Fibroblast of lung (primary cell): Measurements from ENCODE around the gene HLA-C. TPM values are rescaled to one million over a fixed set of nuclear protein-coding genes. Genes with fewer than 3 reads are reported as not detected.

ENCODE experiments used
- DNase-seq, 2 donors: peaks; one replicate each; pipeline versions ENCODE4 v3.0.0 to v3.0.0-alpha.2; 2010; ENCODE audit warnings: low read depth in 2 of 2
- H2AFZ ChIP-seq: 2 replicates; pipeline ENCODE4 v1.5.1; 2012; ENCODE audit warnings: low read length, control low read depth, inconsistent platforms
- H3K27ac ChIP-seq: 2 replicates; pipeline ENCODE4 v1.5.1; 2011; ENCODE audit warnings: low read length, control low read depth; ENCODE audit not compliant: insufficient read depth
- H3K27me3 ChIP-seq: 2 replicates; pipeline ENCODE4 v1.5.1; 2011; ENCODE audit warnings: mild to moderate bottlenecking, low read length; ENCODE audit not compliant: control insufficient read depth, insufficient read depth
- H3K36me3 ChIP-seq: 2 replicates; pipeline ENCODE4 v1.5.1; 2011; ENCODE audit warnings: low read length; ENCODE audit not compliant: control insufficient read depth, insufficient read depth
- H3K4me1 ChIP-seq: 2 replicates; pipeline ENCODE4 v1.5.1; 2011; ENCODE audit warnings: low read length; ENCODE audit not compliant: control insufficient read depth, insufficient read depth; ENCODE audit errors: extremely low read depth
- H3K4me2 ChIP-seq: 2 replicates; pipeline ENCODE4 v1.5.1; 2011; ENCODE audit warnings: low read length, control low read depth; ENCODE audit not compliant: insufficient read depth; ENCODE audit errors: extremely low read depth
- H3K4me3 ChIP-seq, 4 experiments: fragments of 200-600 bp in 1 of 4; sonication (generic) in 1 of 4; replicated peaks in 1 of 4; 2 replicates each; pipeline ENCODE4 v1.5.1; 2011 to 2016; ENCODE audit warnings: low read length in 4 of 4, low read depth in 3 of 4, mild to moderate bottlenecking in 3 of 4, control low read depth in 2 of 4, inconsistent platforms in 1 of 4, mixed read lengths in 1 of 4; ENCODE audit not compliant: insufficient read depth in 1 of 4; ENCODE audit errors: control extremely low read depth in 1 of 4
- H3K79me2 ChIP-seq: 2 replicates; pipeline ENCODE4 v1.5.1; 2012; ENCODE audit warnings: mild to moderate bottlenecking, low read length, inconsistent platforms; ENCODE audit not compliant: control insufficient read depth, insufficient read depth
- H3K9ac ChIP-seq: 2 replicates; pipeline ENCODE4 v1.5.1; 2011; ENCODE audit warnings: mild to moderate bottlenecking, low read length, control low read depth; ENCODE audit not compliant: insufficient read depth
- H3K9me3 ChIP-seq: 2 replicates; pipeline ENCODE4 v1.5.1; 2012; ENCODE audit warnings: low read depth, low read length; ENCODE audit not compliant: control insufficient read depth, insufficient read depth
- H4K20me1 ChIP-seq: 2 replicates; pipeline ENCODE4 v1.5.1; 2011; ENCODE audit warnings: low read length; ENCODE audit not compliant: control insufficient read depth, insufficient read depth; ENCODE audit errors: extremely low read depth
- CTCF ChIP-seq, 2 donors: IDR thresholded peaks in 1 of 2; conservative IDR thresholded peaks in 1 of 2; 1 replicate in 1 of 2; 2 replicates in 1 of 2; pipeline ENCODE4 v1.5.1; 2011 to 2012; ENCODE audit warnings: low read length in 2 of 2, control low read depth in 1 of 2, inconsistent platforms in 1 of 2, low read depth in 1 of 2, mild to moderate bottlenecking in 1 of 2
- EZH2 ChIP-seq: IDR thresholded peaks from 2 replicates; pipeline ENCODE4 v1.5.1; 2012; ENCODE audit warnings: low read length, control low read depth, mild to moderate bottlenecking; ENCODE audit errors: missing control alignments
- polyA plus RNA-seq, 2 donors: library from polyadenylated mRNA; depleted of rRNA in 1 of 2; stranded (reverse) in 1 of 2; unstranded in 1 of 2; fragments of >200 nt; gene quantifications; 2 replicates each; pipeline ENCODE4 v1.2.1, GENCODE V29; 2011 to 2012; ENCODE audit warnings: missing spikeins in 1 of 2
- total RNA-seq: library from RNA; depleted of rRNA; stranded (reverse); fragments of >200 nt; gene quantifications from 2 replicates; pipeline ENCODE4 v1.2.1, GENCODE V29; 2014

HLA-C gene
- total and polyA plus RNA-seq, 2 donors (not counting 1 experiment from before 2014, with no cell fraction given) = 193 to 274 TPM

GRCh38 chr6:31252625-31253024, 19.3 kb downstream of the HLA-C start:
- Histone ChIP-seq H3K27ac (no peak overlapping the region), H3K4me1 (no peaks in the 10 kb centered on the region), H3K27me3 (peaks cover 18% of the 10 kb centered on the region), H3K4me3 (no peak overlapping the region), H3K9me3 (no peaks in the 10 kb centered on the region), H3K36me3 (no peaks in the 10 kb centered on the region), H2AFZ (no peak overlapping the region), H3K79me2 (no peaks in the 10 kb centered on the region), H3K9ac (no peak overlapping the region), H4K20me1 (no peaks in the 10 kb centered on the region), H3K4me2 (no peak overlapping the region)
- no peak for DNase-seq
- TF ChIP-seq EZH2 (no peak), CTCF (conservative IDR thresholded peaks at IDR 0.05 in 1 of 2, IDR thresholded peaks at IDR 0.05 in 1 of 2; ENCODE audit: low read depth in 1 of 2, low read length in 2 of 2) (no peak)

- DNase-seq = no peak
- no peaks in the 10 kb centered on the region for H3K4me1 ChIP-seq
Observed at GRCh38 chr6:31251261-31251660, 20.6 kb downstream of the HLA-C start.

GRCh38 chr6:31249184-31249583, 22.7 kb downstream of the HLA-C start:
- no peak overlapping the region for H3K27ac ChIP-seq
- no peak overlapping the region for H2AFZ ChIP-seq
- H3K9me3 ChIP-seq = no peaks in the 10 kb centered on the region
- no peaks in the 10 kb centered on the region for H3K79me2 ChIP-seq
- peaks cover 18% of the 10 kb centered on the region for H3K27me3 ChIP-seq
- no peaks in the 10 kb centered on the region for H4K20me1 ChIP-seq
- H3K9ac ChIP-seq = no peak overlapping the region
- no peaks in the 10 kb centered on the region for H3K36me3 ChIP-seq
- DNase-seq = no peak
- H3K4me2 ChIP-seq = no peak overlapping the region
- TF ChIP-seq EZH2 = no peak
- no peak for TF ChIP-seq CTCF (conservative IDR thresholded peaks at IDR 0.05 in 1 of 2, IDR thresholded peaks at IDR 0.05 in 1 of 2; ENCODE audit: low read depth in 1 of 2, low read length in 2 of 2)
- H3K4me3 ChIP-seq = no peak overlapping the region
- H3K4me1 ChIP-seq = no peaks in the 10 kb centered on the region

More at GRCh38 chr6:31251261-31251660, 20.6 kb downstream of the HLA-C start:
- no peaks in the 10 kb centered on the region for H3K9me3 ChIP-seq
- no peak overlapping the region for H3K4me2 ChIP-seq
- peaks cover 18% of the 10 kb centered on the region for H3K27me3 ChIP-seq
- TF ChIP-seq EZH2 = no peak
- no peak for TF ChIP-seq CTCF (conservative IDR thresholded peaks at IDR 0.05 in 1 of 2, IDR thresholded peaks at IDR 0.05 in 1 of 2; ENCODE audit: low read depth in 1 of 2, low read length in 2 of 2)
- no peak overlapping the region for H3K27ac ChIP-seq
- H2AFZ ChIP-seq = no peak overlapping the region
- H3K4me3 ChIP-seq = no peak overlapping the region
- no peaks in the 10 kb centered on the region for H3K36me3 ChIP-seq
- no peak overlapping the region for H3K9ac ChIP-seq
- H4K20me1 ChIP-seq = no peaks in the 10 kb centered on the region
- no peaks in the 10 kb centered on the region for H3K79me2 ChIP-seq
